Naive thymus-derived CD4-positive, alpha-beta T cell (primary cell): Measurements from ENCODE around the gene STX8. TPM values are rescaled to one million over a fixed set of nuclear protein-coding genes. Genes with fewer than 3 reads are reported as not detected.

Source experiments
- ATAC-seq: fragments of 150-1000 bp; cut with Tn5 transposase; 2 replicates; pipeline ENCODE4 v1.10.0; 2021; ENCODE audit warnings: mild to moderate bottlenecking, moderate library complexity
- CTCF ChIA-PET: fragments of 350-600 bp; sonication (Branson Sonifier 250); formaldehyde crosslinking; loops from one replicate; lab custom pipeline; 2021; ENCODE audit warnings: antibody characterized with exemption; lab: Charles Lee
- POLR2A ChIA-PET: fragments of 350-600 bp; sonication (Branson Sonifier 250); formaldehyde crosslinking; loops from one replicate; lab custom pipeline; 2021; ENCODE audit warnings: antibody characterized with exemption, inconsistent platforms; lab: Charles Lee
- DNase-seq, 9 donors: peaks; one replicate each; pipeline versions ENCODE4 v3.0.0 to v3.0.0-alpha.2; 2020 to 2022; ENCODE audit warnings: mixed read lengths in 1 of 9
- H3K27ac ChIP-seq: one replicate; pipeline ENCODE4 v1.7.0; 2013; ENCODE audit warnings: mild to moderate bottlenecking, low read depth, low read length, moderate library complexity
- H3K27me3 ChIP-seq, 2 donors: one replicate each; pipeline ENCODE4 v1.7.0; 2013; ENCODE audit warnings: low read length in 2 of 2, mild to moderate bottlenecking in 2 of 2, moderate library complexity in 2 of 2; ENCODE audit not compliant: control insufficient read depth in 2 of 2, insufficient read depth in 2 of 2
- H3K36me3 ChIP-seq, 3 experiments: 1 replicate in 2 of 3; 2 replicates in 1 of 3; pipeline ENCODE4 v1.7.0; 2013; ENCODE audit warnings: low read length in 3 of 3, mild to moderate bottlenecking in 3 of 3, moderate library complexity in 1 of 3; ENCODE audit not compliant: insufficient read depth in 3 of 3, control insufficient read depth in 2 of 3
- H3K4me1 ChIP-seq, 2 donors: one replicate each; pipeline ENCODE4 v1.7.0; 2013; ENCODE audit warnings: low read length in 2 of 2, mild to moderate bottlenecking in 2 of 2, moderate library complexity in 1 of 2; ENCODE audit not compliant: control insufficient read depth in 2 of 2, insufficient read depth in 2 of 2
- H3K4me3 ChIP-seq: 2 replicates; pipeline ENCODE4 v1.7.0; 2013; ENCODE audit warnings: mild to moderate bottlenecking, low read length
- H3K9me3 ChIP-seq, 3 experiments: 1 replicate in 2 of 3; 2 replicates in 1 of 3; pipeline ENCODE4 v1.7.0; 2013; ENCODE audit warnings: low read length in 3 of 3; ENCODE audit not compliant: control insufficient read depth in 2 of 3
- H3K27ac Mint-ChIP-seq, 9 donors: one replicate each; pipeline ENCODE4 v1.8.0; 2020 to 2022; ENCODE audit warnings: mixed read lengths in 9 of 9, mild to moderate bottlenecking in 8 of 9, moderate library complexity in 5 of 9, inconsistent platforms in 2 of 9
- H3K27me3 Mint-ChIP-seq, 5 donors: one replicate each; pipeline ENCODE4 v1.8.0; 2021 to 2022; ENCODE audit warnings: mixed read lengths in 5 of 5, mild to moderate bottlenecking in 1 of 5
- H3K36me3 Mint-ChIP-seq, 5 donors: one replicate each; pipeline ENCODE4 v1.8.0; 2020 to 2022; ENCODE audit warnings: mixed read lengths in 5 of 5, mild to moderate bottlenecking in 3 of 5, inconsistent platforms in 1 of 5
- H3K4me1 Mint-ChIP-seq, 7 donors: one replicate each; pipeline ENCODE4 v1.8.0; 2020 to 2022; ENCODE audit warnings: mixed read lengths in 7 of 7, mild to moderate bottlenecking in 3 of 7, inconsistent platforms in 1 of 7
- H3K4me3 Mint-ChIP-seq, 10 donors: one replicate each; pipeline ENCODE4 v1.8.0; 2020 to 2022; ENCODE audit warnings: mild to moderate bottlenecking in 10 of 10, mixed read lengths in 10 of 10, moderate library complexity in 6 of 10, inconsistent platforms in 2 of 10
- H3K9me3 Mint-ChIP-seq, 11 donors: one replicate each; pipeline ENCODE4 v1.8.0; 2020 to 2022; ENCODE audit warnings: mixed read lengths in 11 of 11, mild to moderate bottlenecking in 4 of 11, inconsistent platforms in 1 of 11, moderate library complexity in 1 of 11
- intact Hi-C, 2 donors: fragments of 100-400 bp; cut with micrococcal nuclease; formaldehyde crosslinking; loops; one replicate each; pipeline ENCODE4 v1.15.1; 2023
- polyA plus RNA-seq, 2 donors: library from polyadenylated mRNA; unstranded; fragments of 300-500 nt; fragmentation: Illumina TruSeq; gene quantifications; one replicate each; pipeline ENCODE4 v1.2.3, GENCODE V29; 2021
- total RNA-seq, 6 experiments: library from RNA in 5 of 6; stranded (reverse) in 5 of 6; gene quantifications; 1 replicate in 5 of 6; 2 replicates in 1 of 6; pipeline ENCODE4 v1.2.3 and lab custom pipeline; 2021 to 2026

The STX8 gene
- total and polyA plus RNA-seq, 7 experiments from 2014 or later = 45.1 to 116 (median 67.5) TPM

- H3K36me3 Mint-ChIP-seq = peaks cover 3 to 53% (median 21%) of the 10 kb centered on the region in 5 donors
- no peak for ATAC-seq
- intact Hi-C loops = no loop called here
- no peaks in the 10 kb centered on the region for H3K27me3 ChIP-seq
- no peak overlapping the region for H3K4me3 ChIP-seq
- peaks cover 0 to 3% of the 10 kb centered on the region in 2 donors for H3K4me1 ChIP-seq
- H3K4me3 Mint-ChIP-seq = peak overlapping the region in 1 of 10 donors; percentile 12
- H3K9me3 ChIP-seq = no peaks in the 10 kb centered on the region
- no peak overlapping the region for H3K27ac ChIP-seq
- H3K36me3 ChIP-seq = no peaks in the 10 kb centered on the region
- no peak for DNase-seq
- CTCF ChIA-PET = no interaction called here
- peaks cover 0 to 2% (median 0%) of the 10 kb centered on the region in 11 donors for H3K9me3 Mint-ChIP-seq
- H3K27ac Mint-ChIP-seq = peak overlapping the region in 1 of 9 donors; percentile 5
- peaks cover 0 to 16% (median 7%) of the 10 kb centered on the region in 7 donors for H3K4me1 Mint-ChIP-seq
- POLR2A ChIA-PET = no interaction called here
- H3K27me3 Mint-ChIP-seq = no peaks in the 10 kb centered on the region
These were observed 142.6 kb downstream of the STX8 start for GRCh38 chr17:9432934-9433421.

GRCh38 chr17:9432134-9432885, 143.3 kb downstream of the STX8 start:
- DNase-seq (no peak), ATAC-seq (no peak)
- no peak overlapping the region for H3K4me3 ChIP-seq
- Mint-ChIP-seq H3K4me3 (no peak overlapping the region), H3K9me3 (peaks cover 0 to 2% (median 0%) of the 10 kb centered on the region in 11 donors), H3K27ac (no peak overlapping the region), H3K4me1 (peaks cover 0 to 16% (median 7%) of the 10 kb centered on the region in 7 donors), H3K27me3 (no peaks in the 10 kb centered on the region), H3K36me3 (peaks cover 3 to 52% (median 22%) of the 10 kb centered on the region in 5 donors)
- H3K9me3 ChIP-seq = no peaks in the 10 kb centered on the region
- H3K27me3 ChIP-seq = no peaks in the 10 kb centered on the region
- H3K36me3 ChIP-seq = no peaks in the 10 kb centered on the region
- ChIA-PET CTCF (no interaction called here), POLR2A (no interaction called here)
- intact Hi-C loops = no loop called here
- peaks cover 0 to 3% of the 10 kb centered on the region in 2 donors for H3K4me1 ChIP-seq
- H3K27ac ChIP-seq = no peak overlapping the region

- H3K36me3 Mint-ChIP-seq = peaks cover 3 to 45% (median 21%) of the 10 kb centered on the region in 5 donors
- ChIA-PET CTCF (no interaction called here), POLR2A (no interaction called here)
- Histone ChIP-seq H3K9me3 (no peaks in the 10 kb centered on the region), H3K27me3 (no peaks in the 10 kb centered on the region), H3K27ac (no peak overlapping the region), H3K4me3 (no peak overlapping the region), H3K4me1 (peaks cover 0 to 3% of the 10 kb centered on the region in 2 donors), H3K36me3 (no peaks in the 10 kb centered on the region)
- ATAC-seq = no peak
- H3K9me3 Mint-ChIP-seq = no peaks in the 10 kb centered on the region
- H3K4me1 Mint-ChIP-seq = peaks cover 0 to 16% (median 7%) of the 10 kb centered on the region in 7 donors
- no peak for DNase-seq
- no peaks in the 10 kb centered on the region for H3K27me3 Mint-ChIP-seq
- no peak overlapping the region for H3K4me3 Mint-ChIP-seq
- H3K27ac Mint-ChIP-seq = no peak overlapping the region
- intact Hi-C loops = no loop called here
These were observed 144.0 kb downstream of the STX8 start for GRCh38 chr17:9431620-9432019.

- Histone ChIP-seq H3K27me3 (no peaks in the 10 kb centered on the region), H3K9me3 (no peaks in the 10 kb centered on the region), H3K4me3 (no peak overlapping the region), H3K36me3 (peaks cover 0 to 2% (median 0%) of the 10 kb centered on the region in 3 experiments), H3K27ac (no peak overlapping the region), H3K4me1 (peaks cover 0 to under 1% of the 10 kb centered on the region in 2 donors)
- CTCF ChIA-PET = no interaction called here
- Mint-ChIP-seq H3K9me3 (peaks cover 0 to 3% (median 0%) of the 10 kb centered on the region in 11 donors), H3K4me3 (no peak overlapping the region), H3K36me3 (peaks cover 0 to 34% (median 16%) of the 10 kb centered on the region in 5 donors), H3K27ac (no peak overlapping the region), H3K27me3 (no peaks in the 10 kb centered on the region), H3K4me1 (peaks cover 0 to 5% (median 0%) of the 10 kb centered on the region in 7 donors)
- DNase-seq = no peak
- intact Hi-C loops = no loop called here
- no peak for ATAC-seq
- POLR2A ChIA-PET = no interaction called here
These were observed 147.9 kb downstream of the STX8 start for GRCh38 chr17:9427465-9428315.

- no peaks in the 10 kb centered on the region for H3K4me1 ChIP-seq
- DNase-seq (no peak), ATAC-seq (no peak)
- no peak overlapping the region for H3K27ac Mint-ChIP-seq
- H3K27me3 ChIP-seq = no peaks in the 10 kb centered on the region
- H3K4me1 Mint-ChIP-seq = no peaks in the 10 kb centered on the region
- ChIA-PET POLR2A (interaction anchor here (0.6 kb wide), 1 partner anchor 15 kb away, joined by 7 read pairs; no protein-coding TSS in a partner anchor), CTCF (no interaction called here)
- intact Hi-C loops = no loop called here
- H3K36me3 Mint-ChIP-seq = peaks cover 3 to 56% (median 38%) of the 10 kb centered on the region in 5 donors
- H3K27ac ChIP-seq = no peak overlapping the region
- peaks cover 0 to 20% (median 2%) of the 10 kb centered on the region in 11 donors for H3K9me3 Mint-ChIP-seq
- peaks cover 0 to 6% (median 0%) of the 10 kb centered on the region in 3 experiments for H3K36me3 ChIP-seq
- no peak overlapping the region for H3K4me3 ChIP-seq
- H3K27me3 Mint-ChIP-seq = no peaks in the 10 kb centered on the region
- H3K9me3 ChIP-seq = no peaks in the 10 kb centered on the region
- no peak overlapping the region for H3K4me3 Mint-ChIP-seq
These were observed 151.5 kb downstream of the STX8 start for GRCh38 chr17:9424071-9424640.

- DNase-seq = no peak
- Mint-ChIP-seq H3K36me3 (peaks cover 3 to 63% (median 37%) of the 10 kb centered on the region in 5 donors), H3K27ac (no peak overlapping the region), H3K4me3 (no peak overlapping the region), H3K9me3 (peaks cover 0 to 20% (median 3%) of the 10 kb centered on the region in 11 donors), H3K27me3 (no peaks in the 10 kb centered on the region), H3K4me1 (no peaks in the 10 kb centered on the region)
- no peaks in the 10 kb centered on the region for H3K9me3 ChIP-seq
- H3K27me3 ChIP-seq = no peaks in the 10 kb centered on the region
- H3K4me1 ChIP-seq = no peaks in the 10 kb centered on the region
- ChIA-PET CTCF (no interaction called here), POLR2A (no interaction called here)
- no peak overlapping the region for H3K4me3 ChIP-seq
- peaks cover 0 to 6% (median 0%) of the 10 kb centered on the region in 3 experiments for H3K36me3 ChIP-seq
- no peak for ATAC-seq
- H3K27ac ChIP-seq = no peak overlapping the region
- intact Hi-C loops = no loop called here
These were observed 154.1 kb downstream of the STX8 start for GRCh38 chr17:9421525-9421924.
